DMS114 treated with DMSO at 0.1 percent for 48 hours (cell line): ENCODE results near the gene SSH2.

Experiments
- DNase-seq: peaks from one replicate; lab custom pipeline; 2025; ENCODE audit not compliant: unreplicated experiment; lab: John Stamatoyannopoulos, UW

The SSH2 gene

DNA sequence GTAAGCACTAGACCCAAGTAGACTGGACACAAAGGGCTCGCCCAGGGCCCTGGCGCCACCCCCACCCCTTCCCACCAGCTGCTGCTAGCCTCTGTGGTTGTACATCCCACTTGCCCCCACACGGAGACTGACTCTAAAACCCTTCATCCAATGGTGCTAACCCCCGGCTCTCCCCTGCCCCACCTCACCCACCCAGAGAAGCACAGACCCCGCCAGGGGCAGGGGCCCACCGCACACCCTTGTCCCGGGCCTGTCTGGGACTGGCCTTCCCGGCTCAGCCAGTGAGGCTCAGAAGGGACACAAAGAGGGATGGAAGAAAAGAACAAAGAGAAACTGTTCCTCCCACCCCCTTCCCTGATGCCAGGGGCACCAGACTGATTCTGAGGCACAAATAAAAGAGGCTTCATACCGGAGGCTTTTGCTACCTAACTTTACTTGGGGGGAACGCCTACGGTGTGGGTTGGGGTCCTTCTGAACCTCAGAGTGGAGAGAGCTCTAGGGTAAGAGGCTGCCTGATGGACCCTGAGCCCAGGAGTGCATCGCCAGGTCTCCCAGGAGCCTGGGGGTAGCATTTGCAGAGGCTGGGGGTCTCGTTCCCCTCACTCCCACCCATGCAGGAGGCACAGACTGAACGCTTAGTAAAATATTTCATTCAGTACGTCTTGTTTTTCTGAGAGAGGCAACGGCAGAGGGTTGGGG, 315.5 kb downstream of the SSH2 start:
- DNase-seq, result no peak

DNA sequence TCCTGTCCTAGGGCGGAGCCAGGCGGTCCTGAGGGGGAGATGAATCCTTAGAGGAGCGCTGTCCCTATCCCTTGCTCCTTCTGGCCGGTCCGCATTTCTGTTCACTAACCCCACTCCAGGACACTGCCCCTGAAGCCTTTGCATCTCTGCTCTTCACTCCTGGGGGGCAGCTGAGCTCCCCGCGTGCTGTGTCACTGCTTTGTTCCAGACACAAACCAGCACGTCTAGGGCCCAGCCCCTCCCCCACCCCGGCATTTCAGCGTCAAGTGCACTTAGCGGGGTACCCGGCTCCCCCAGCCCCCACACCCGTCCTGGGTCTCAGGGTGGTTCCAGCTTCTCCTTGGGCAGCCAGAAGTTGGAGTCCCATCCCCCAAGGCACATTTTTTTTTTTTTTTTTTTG, 316.2 kb downstream of the SSH2 start:
- no peak for DNase-seq

GRCh38 chr17:29613352-29613837, 316.6 kb downstream of the SSH2 start:
- DNase-seq, result no peak

GRCh38 chr17:29612404-29613280, 317.4 kb downstream of the SSH2 start:
- DNase-seq, result no peak

- DNase-seq, result no peak
Measured at GRCh38 chr17:29612094-29612403, 318.0 kb downstream of the SSH2 start.

DNA sequence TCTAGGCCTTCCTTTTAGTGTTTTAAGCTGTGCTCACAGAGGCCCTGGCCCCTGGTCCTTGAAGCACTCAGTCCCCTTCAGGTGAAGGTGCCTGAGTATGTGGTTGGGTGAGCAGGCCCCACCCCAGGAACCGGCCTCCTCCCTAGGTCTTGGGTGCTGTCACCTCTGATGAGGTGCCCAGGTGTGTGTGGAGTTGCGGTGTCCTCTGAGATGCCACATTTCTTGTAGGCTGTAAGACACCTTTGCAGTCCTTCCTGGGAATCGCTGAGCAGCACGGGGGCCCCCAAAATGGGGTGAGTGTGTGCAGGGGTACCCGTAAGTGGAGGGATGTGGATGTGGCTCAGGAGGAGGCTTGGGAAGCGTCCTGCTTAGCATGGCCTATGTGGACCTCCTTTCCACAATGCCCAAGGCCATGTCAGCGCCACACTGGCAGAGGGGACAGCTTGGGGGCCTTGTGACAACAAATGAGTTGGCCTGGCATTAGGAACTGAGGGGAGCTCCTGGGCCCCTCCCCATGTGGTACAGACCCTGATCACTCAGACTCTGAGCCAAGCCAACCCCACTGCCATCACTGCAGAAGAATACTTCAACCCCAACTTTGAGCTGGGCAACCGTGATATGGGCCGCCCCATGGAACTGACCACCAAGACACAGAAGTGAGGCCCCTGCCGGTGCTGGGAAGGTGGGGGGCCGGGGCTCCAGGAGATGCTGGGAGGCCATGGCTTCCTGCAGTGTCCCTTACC, 318.5 kb downstream of the SSH2 start:
- no peak for DNase-seq

- no peak for DNase-seq
Measured at GRCh38 chr17:29610395-29610794, 319.6 kb downstream of the SSH2 start.

GRCh38 chr17:29608986-29609385, 321.0 kb downstream of the SSH2 start:
- DNase-seq, result no peak

- no peak for DNase-seq
Measured at GRCh38 chr17:29607557-29608195, 322.4 kb downstream of the SSH2 start.

GRCh38 chr17:29603109-29603674, 326.8 kb downstream of the SSH2 start:
- DNase-seq, result no peak

- no peak for DNase-seq
Measured at GRCh38 chr17:29597361-29598172, 332.5 kb downstream of the SSH2 start.

GRCh38 chr17:29596811-29597210, 333.2 kb downstream of the SSH2 start:
- DNase-seq, result no peak

DNA sequence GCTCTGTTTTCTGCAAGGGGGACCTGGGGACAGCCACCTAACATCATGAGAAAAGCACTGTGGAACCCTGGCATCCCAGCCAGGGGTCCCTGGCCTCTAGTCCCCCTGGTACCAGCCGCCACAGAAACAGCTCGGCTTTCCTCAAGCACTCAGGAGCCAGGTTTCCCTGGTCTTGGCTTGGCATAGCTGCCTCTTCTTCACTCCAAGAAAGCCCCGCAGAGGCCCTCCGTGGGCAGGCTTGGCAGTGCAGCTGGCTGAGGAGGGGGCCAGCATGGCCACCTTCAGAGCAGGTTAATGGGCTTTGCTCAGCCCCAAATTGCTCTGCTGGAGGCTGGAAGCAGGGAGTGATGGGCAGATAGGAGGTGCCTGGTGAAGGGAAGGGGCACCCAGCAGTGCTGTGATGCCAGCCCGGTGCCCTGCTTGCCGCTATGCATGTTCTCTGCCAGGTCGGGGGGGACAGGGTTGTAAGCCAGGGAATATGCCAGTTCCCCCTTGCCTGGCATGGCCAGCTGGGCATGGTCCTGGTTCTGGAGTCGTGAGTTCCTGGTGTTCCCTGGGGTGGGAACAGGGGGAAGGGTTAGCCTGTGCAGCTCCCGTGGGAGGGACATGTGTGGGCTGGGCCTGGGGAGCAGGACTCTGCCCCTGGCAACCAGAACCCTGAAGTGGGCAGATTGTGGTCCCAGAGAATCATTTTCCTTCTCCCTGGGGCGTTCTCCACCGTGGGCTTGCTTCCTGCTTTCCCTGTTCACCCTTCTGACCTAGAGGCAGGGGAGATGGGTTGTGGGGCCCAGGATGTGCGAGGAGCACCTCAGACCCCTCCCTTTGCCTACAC, 333.9 kb downstream of the SSH2 start:
- no peak for DNase-seq

DNA sequence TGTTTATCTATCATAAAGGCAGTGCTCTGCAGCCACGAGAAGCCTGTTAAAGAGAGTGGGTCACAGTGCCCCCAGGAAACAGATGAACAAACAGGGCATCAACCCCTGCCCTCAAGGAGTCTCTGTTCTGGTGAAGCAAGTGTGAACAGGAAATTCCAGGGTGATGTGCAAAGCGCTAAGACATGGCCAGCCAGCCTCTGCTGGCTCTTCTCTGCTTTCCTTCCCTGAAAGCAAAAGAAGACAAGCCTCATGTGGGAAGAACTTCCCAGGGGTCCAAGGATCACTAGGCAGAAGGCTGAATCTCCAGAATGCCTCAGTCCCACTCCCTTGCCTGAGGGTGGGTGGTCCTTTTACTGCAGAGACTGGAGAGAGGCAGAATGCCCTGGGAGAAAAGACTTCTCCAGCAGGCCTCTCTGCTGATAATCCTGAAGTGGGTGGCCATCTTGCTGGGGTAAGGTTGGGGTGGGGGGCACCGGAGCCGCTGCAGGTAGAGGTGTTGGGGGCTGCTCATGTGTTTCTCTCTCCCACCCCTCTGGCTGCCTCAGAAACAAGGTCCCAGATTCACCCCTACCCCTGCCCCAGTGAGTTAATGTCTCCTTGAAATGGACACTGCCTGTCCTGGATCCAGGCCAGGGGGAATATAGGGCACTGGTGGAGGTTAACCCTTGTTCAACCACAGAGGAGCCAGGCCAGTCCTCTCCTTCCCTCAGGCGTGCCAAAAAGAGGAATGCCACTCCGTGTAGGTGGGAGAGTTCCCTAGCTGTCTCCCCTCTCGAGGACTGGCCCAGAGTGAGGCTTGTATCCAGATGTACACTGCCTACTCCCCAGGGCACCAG, 334.7 kb downstream of the SSH2 start:
- DNase-seq, result no peak

DNA sequence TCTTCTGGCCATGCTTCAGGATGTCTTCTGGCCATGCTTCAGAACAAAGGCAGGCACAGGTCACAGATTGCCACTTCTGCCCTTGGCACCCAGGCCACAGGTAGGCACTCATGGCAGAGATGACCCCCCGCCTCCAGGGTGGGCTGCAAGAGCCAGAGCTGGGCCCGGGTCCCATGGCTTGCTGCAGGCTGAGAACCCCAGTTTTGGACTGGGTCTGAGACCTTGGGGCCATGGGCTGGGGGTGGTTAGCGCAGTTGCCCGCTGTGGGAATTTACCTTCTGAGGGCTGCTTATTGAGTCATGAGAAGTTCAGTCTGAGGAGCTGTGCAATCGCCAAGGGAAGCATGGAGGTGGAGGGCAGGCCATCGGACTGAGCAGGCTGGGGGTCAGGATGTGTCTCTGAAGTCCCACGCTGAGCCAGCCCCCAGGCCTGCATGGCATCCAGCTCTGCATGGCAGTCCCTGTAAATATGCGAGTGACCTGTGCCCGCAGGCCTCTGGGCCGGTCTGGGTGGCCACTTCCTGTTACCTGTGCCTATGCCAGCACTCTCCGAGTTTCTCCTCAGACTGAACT, 335.4 kb downstream of the SSH2 start:
- no peak for DNase-seq

DNA sequence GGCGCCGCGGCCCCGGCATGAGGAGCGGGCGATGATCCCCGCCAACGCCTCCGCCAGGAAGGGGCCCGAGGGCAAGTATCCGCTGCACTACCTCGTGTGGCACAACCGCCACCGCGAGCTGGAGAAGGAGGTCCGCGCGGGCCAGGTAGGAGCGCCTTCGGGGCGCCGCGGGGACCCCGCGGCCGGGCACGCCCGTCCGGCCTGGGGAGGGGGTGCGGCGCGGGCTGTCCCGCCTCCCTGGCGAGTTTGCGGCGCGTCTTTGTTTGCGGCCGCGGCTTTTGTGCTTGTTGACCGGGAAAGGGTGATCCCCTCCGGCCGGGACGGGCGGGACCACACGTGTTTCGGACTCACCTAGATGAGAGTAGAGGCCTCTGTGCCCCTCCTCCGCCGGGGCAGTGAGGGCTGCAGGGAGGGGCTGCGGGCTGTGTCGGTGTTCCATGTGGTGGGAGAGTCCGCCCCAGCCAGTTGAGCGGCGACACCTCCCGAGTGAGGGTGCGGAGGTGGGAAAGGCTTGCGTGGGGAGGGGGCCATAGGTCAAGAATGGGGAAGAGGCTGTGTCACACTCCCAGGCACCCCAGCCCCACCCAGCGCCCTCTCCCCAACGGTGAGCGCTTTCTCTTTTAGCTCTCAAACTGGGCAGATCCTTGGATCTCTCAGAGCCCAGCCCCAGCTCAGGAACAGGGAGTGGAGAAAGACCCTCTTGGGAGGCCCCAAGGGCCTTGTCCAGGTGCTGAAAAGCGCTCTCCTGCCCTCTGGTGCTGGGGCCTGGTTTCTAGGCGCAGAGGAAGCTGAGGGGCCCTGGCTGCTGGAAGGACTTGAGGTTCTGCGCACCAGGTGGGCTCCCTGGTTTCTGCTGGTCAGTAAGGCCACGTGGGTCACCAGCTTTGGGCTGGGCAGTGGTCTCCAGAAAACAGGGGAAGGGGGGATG, 336.2 kb downstream of the SSH2 start:
- DNase-seq, result no peak
